Colonic mucosa (tissue), 4 donors: ENCODE results near the gene ZNF574. TPM values are rescaled to one million over a fixed set of nuclear protein-coding genes. Genes with fewer than 3 reads are reported as not detected.
A peak's percentile ranks its signal among the peaks of the same experiment; 100 is the strongest.
"Not testable (repeated sequence)": the region's sequence is repeated elsewhere in the genome, so short reads cannot be mapped to it uniquely, and the experiment has no call there.

Source experiments
- DNase-seq: peaks from one replicate; pipeline ENCODE4 v3.0.0-alpha.2; 2020
- H3K27ac ChIP-seq: fragments of 200-600 bp; one replicate; pipeline ENCODE4 v1.8.0; 2021
- H3K27me3 ChIP-seq: fragments of 200-600 bp; one replicate; pipeline ENCODE4 v1.8.0; 2021
- H3K36me3 ChIP-seq: fragments of 200-600 bp; one replicate; pipeline ENCODE4 v1.8.0; 2021
- H3K4me1 ChIP-seq: fragments of 200-600 bp; one replicate; pipeline ENCODE4 v1.8.0; 2021; ENCODE audit warnings: mild to moderate bottlenecking
- H3K4me3 ChIP-seq: fragments of 200-600 bp; one replicate; pipeline ENCODE4 v1.8.0; 2021
- H3K9ac ChIP-seq, 2 donors: one replicate each; pipeline ENCODE4 v1.7.0; 2013; ENCODE audit warnings: control low read depth in 2 of 2, low read depth in 2 of 2, low read length in 2 of 2
- H3K9me3 ChIP-seq: fragments of 200-600 bp; one replicate; pipeline ENCODE4 v1.8.0; 2021
- CTCF ChIP-seq: fragments of 200-600 bp; IDR thresholded peaks from one replicate; pipeline ENCODE4 v1.8.0; 2022; ENCODE audit warnings: antibody characterized with exemption, mild to moderate bottlenecking
- intact Hi-C: fragments of 100-400 bp; cut with DNase I; formaldehyde crosslinking; loops from one replicate; pipeline ENCODE4 v1.14.1; 2022
- total RNA-seq, 2 donors: library from RNA; stranded (reverse); fragmentation: NEBNext Ultra II Directional in 1 of 2; extraction: Animal tissue kit (Norgen Biotek cat#: 25700) in 1 of 2; gene quantifications; one replicate each; pipeline ENCODE4 v1.2.1, GENCODE V29; 2021
- donor health status: healthy.
- donor health status: DM: no; HTN: no; CAD: no.
- donor health status: DM: no; HTN: no; CAD: no.

ZNF574 gene
- total RNA-seq, 2 donors from 2014 or later = 14.7 to 15.9 TPM

GRCh38 chr19:42033413-42033812, 42.6 kb upstream of the ZNF574 start:
- no peaks in the 10 kb centered on the region for H3K36me3 ChIP-seq
- TF ChIP-seq CTCF = no peak
- H3K27ac ChIP-seq = no peak overlapping the region
- no peak for DNase-seq
- intact Hi-C loops = no loop called here
- H3K9me3 ChIP-seq = no peaks in the 10 kb centered on the region
- H3K27me3 ChIP-seq = no peaks in the 10 kb centered on the region
- no peaks in the 10 kb centered on the region for H3K4me1 ChIP-seq
- no peak overlapping the region for H3K4me3 ChIP-seq
- H3K9ac ChIP-seq = no peak overlapping the region

GRCh38 chr19:42034640-42035391, 41.1 kb upstream of the ZNF574 start:
- H3K4me1 ChIP-seq, H3K9me3 ChIP-seq, H3K4me3 ChIP-seq, H3K27me3 ChIP-seq, intact Hi-C loops, H3K27ac ChIP-seq, H3K36me3 ChIP-seq, H3K9ac ChIP-seq: not testable (repeated sequence)
- DNase-seq = peak; percentile 45
- peak; percentile 90 for TF ChIP-seq CTCF

- no peak for DNase-seq
- no peaks in the 10 kb centered on the region for H3K9me3 ChIP-seq
- no peaks in the 10 kb centered on the region for H3K4me1 ChIP-seq
- H3K9ac ChIP-seq = no peak overlapping the region
- no peak overlapping the region for H3K4me3 ChIP-seq
- H3K27me3 ChIP-seq = no peaks in the 10 kb centered on the region
- H3K27ac ChIP-seq = no peak overlapping the region
- intact Hi-C loops = no loop called here
- no peaks in the 10 kb centered on the region for H3K36me3 ChIP-seq
- no peak for TF ChIP-seq CTCF
Observed at GRCh38 chr19:42037649-42038048, 38.3 kb upstream of the ZNF574 start.

- no peak overlapping the region for H3K27ac ChIP-seq
- no peak for TF ChIP-seq CTCF
- no peaks in the 10 kb centered on the region for H3K36me3 ChIP-seq
- no peaks in the 10 kb centered on the region for H3K4me1 ChIP-seq
- H3K9me3 ChIP-seq = no peaks in the 10 kb centered on the region
- DNase-seq = no peak
- no peaks in the 10 kb centered on the region for H3K27me3 ChIP-seq
- no peak overlapping the region for H3K4me3 ChIP-seq
- intact Hi-C loops = no loop called here
- H3K9ac ChIP-seq = no peak overlapping the region
Observed at GRCh38 chr19:42038666-42039065, 37.3 kb upstream of the ZNF574 start.

- DNase-seq = no peak
Observed at GRCh38 chr19:42040031-42040430, 35.9 kb upstream of the ZNF574 start.

GRCh38 chr19:42040491-42040890, 35.5 kb upstream of the ZNF574 start:
- DNase-seq, H3K27me3 ChIP-seq, H3K9me3 ChIP-seq, intact Hi-C loops, H3K36me3 ChIP-seq, H3K27ac ChIP-seq, H3K4me1 ChIP-seq, H3K9ac ChIP-seq, H3K4me3 ChIP-seq: not testable (repeated sequence)

More at GRCh38 chr19:42040031-42040430, 35.9 kb upstream of the ZNF574 start:
- no peak for TF ChIP-seq CTCF
- intact Hi-C loops = no loop called here
- no peak overlapping the region for H3K4me3 ChIP-seq
- H3K27ac ChIP-seq = no peak overlapping the region
- no peak overlapping the region for H3K9ac ChIP-seq
- H3K36me3 ChIP-seq = no peaks in the 10 kb centered on the region
- H3K4me1 ChIP-seq = no peaks in the 10 kb centered on the region
- H3K9me3 ChIP-seq = no peaks in the 10 kb centered on the region
- H3K27me3 ChIP-seq = no peaks in the 10 kb centered on the region
